Loucy (cell line): ENCODE measurements around the gene CACNA1D.
"Not testable (repeated sequence)": the region's sequence is repeated elsewhere in the genome, so short reads cannot be mapped to it uniquely, and the experiment has no call there.

Source experiments
- H2AFZ ChIP-seq: fragments of 200-600 bp; sonication (generic); 2 replicates; pipeline ENCODE4 v1.6.0; 2016; ENCODE audit warnings: antibody characterized with exemption, mild to moderate bottlenecking, low read length, moderate library complexity
- H3F3A ChIP-seq: fragments of 200-600 bp; 2 replicates; pipeline ENCODE4 v1.6.0; 2016; ENCODE audit warnings: antibody characterized with exemption, low read depth, mild to moderate bottlenecking
- H3K27me3 ChIP-seq: fragments of 200-600 bp; sonication (generic); 2 replicates; pipeline ENCODE4 v1.6.1; 2014; ENCODE audit warnings: low read length, mild to moderate bottlenecking; ENCODE audit not compliant: insufficient read depth, poor library complexity, severe bottlenecking
- H3K36me3 ChIP-seq: fragments of 200-600 bp; sonication (generic); 2 replicates; pipeline ENCODE4 v1.6.1; 2016; ENCODE audit warnings: low read length; ENCODE audit not compliant: insufficient read depth
- H3K4me1 ChIP-seq: fragments of 200-600 bp; sonication (generic); 2 replicates; pipeline ENCODE4 v1.5.1; 2014; ENCODE audit warnings: low read length, mild to moderate bottlenecking; ENCODE audit not compliant: insufficient read depth, poor library complexity, severe bottlenecking
- H3K4me2 ChIP-seq: fragments of 200-600 bp; sonication (generic); 2 replicates; pipeline ENCODE4 v1.6.0; 2014; ENCODE audit warnings: antibody characterized with exemption, low read length, low read depth, mild to moderate bottlenecking; ENCODE audit not compliant: poor library complexity, severe bottlenecking
- H3K4me3 ChIP-seq: fragments of 200-600 bp; sonication (generic); 2 replicates; pipeline ENCODE4 v1.5.1; 2014; ENCODE audit warnings: low read length, mild to moderate bottlenecking, mixed read lengths; ENCODE audit not compliant: poor library complexity, severe bottlenecking
- H3K79me2 ChIP-seq: fragments of 200-600 bp; sonication (generic); 2 replicates; pipeline ENCODE4 v1.6.1; 2014; ENCODE audit warnings: low read length; ENCODE audit not compliant: insufficient read depth
- H3K9ac ChIP-seq: fragments of 200-600 bp; sonication (generic); 2 replicates; pipeline ENCODE4 v1.6.0; 2014; ENCODE audit warnings: mild to moderate bottlenecking, low read depth, low read length, moderate library complexity; ENCODE audit not compliant: poor library complexity, severe bottlenecking
- H3K9me2 ChIP-seq: fragments of 200-600 bp; sonication (generic); replicated peaks from 2 replicates; pipeline ENCODE4 v1.6.1; 2016; ENCODE audit warnings: low read depth, low read length, mixed read lengths
- H3K9me3 ChIP-seq: fragments of 200-600 bp; sonication (generic); 2 replicates; pipeline ENCODE4 v1.6.1; 2014; ENCODE audit warnings: mild to moderate bottlenecking, antibody characterized with exemption, low read length, low read depth; ENCODE audit not compliant: insufficient read depth
- H4K20me1 ChIP-seq: fragments of 200-600 bp; sonication (generic); 2 replicates; pipeline ENCODE4 v1.6.0; 2014; ENCODE audit warnings: antibody characterized with exemption, low read length, mild to moderate bottlenecking; ENCODE audit not compliant: insufficient read depth, poor library complexity, severe bottlenecking
- EZH2phosphoT487 ChIP-seq: fragments of 200-600 bp; IDR thresholded peaks from 2 replicates; pipeline ENCODE4 v1.6.1; 2018; ENCODE audit warnings: antibody characterized with exemption, mild to moderate bottlenecking, moderate library complexity, borderline replicate concordance
- TF ChIP-seq, protein P1 (sequence below): fragments of 200-600 bp; sonication (generic); conservative IDR thresholded peaks from 2 replicates; pipeline ENCODE4 v1.5.1; 2014; ENCODE audit warnings: mild to moderate bottlenecking, antibody characterized with exemption, low read length

Gene CACNA1D

DNA sequence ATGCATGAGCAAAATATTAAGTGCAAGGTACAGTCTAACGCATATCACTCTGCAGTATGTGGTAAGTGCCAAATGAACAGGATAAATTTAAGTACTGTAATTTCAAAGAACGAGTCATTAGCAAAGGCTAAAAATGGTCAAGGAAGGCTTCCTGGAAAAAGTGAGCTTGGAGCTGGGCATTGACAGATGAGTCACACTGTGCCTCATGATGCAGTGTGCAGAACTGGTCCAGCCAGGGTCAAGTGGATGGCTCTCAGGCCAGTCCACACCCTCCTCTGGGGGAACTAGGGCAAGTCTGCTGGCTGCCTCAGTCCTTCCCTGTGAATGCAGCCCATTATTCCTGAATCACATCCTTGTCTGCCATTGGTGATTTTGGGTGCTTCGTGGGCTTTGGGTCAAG, 76.3 kb downstream of the CACNA1D start:
- H4K20me1 ChIP-seq = no peaks in the 10 kb centered on the region
- H3K4me1 ChIP-seq = no peaks in the 10 kb centered on the region
- H3K4me2 ChIP-seq = no peak overlapping the region
- no peak for TF ChIP-seq EZH2phosphoT487
- TF ChIP-seq, protein P1, sequence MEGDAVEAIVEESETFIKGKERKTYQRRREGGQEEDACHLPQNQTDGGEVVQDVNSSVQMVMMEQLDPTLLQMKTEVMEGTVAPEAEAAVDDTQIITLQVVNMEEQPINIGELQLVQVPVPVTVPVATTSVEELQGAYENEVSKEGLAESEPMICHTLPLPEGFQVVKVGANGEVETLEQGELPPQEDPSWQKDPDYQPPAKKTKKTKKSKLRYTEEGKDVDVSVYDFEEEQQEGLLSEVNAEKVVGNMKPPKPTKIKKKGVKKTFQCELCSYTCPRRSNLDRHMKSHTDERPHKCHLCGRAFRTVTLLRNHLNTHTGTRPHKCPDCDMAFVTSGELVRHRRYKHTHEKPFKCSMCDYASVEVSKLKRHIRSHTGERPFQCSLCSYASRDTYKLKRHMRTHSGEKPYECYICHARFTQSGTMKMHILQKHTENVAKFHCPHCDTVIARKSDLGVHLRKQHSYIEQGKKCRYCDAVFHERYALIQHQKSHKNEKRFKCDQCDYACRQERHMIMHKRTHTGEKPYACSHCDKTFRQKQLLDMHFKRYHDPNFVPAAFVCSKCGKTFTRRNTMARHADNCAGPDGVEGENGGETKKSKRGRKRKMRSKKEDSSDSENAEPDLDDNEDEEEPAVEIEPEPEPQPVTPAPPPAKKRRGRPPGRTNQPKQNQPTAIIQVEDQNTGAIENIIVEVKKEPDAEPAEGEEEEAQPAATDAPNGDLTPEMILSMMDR = no peak
- no peak overlapping the region for H3K4me3 ChIP-seq
- H3K9ac ChIP-seq = no peak overlapping the region
- no peaks in the 10 kb centered on the region for H3K9me3 ChIP-seq
- H3K27me3 ChIP-seq = no peaks in the 10 kb centered on the region
- H3F3A ChIP-seq = no peaks in the 10 kb centered on the region
- no peaks in the 10 kb centered on the region for H3K9me2 ChIP-seq
- no peaks in the 10 kb centered on the region for H3K79me2 ChIP-seq
- H2AFZ ChIP-seq = no peak overlapping the region
- no peaks in the 10 kb centered on the region for H3K36me3 ChIP-seq

DNA sequence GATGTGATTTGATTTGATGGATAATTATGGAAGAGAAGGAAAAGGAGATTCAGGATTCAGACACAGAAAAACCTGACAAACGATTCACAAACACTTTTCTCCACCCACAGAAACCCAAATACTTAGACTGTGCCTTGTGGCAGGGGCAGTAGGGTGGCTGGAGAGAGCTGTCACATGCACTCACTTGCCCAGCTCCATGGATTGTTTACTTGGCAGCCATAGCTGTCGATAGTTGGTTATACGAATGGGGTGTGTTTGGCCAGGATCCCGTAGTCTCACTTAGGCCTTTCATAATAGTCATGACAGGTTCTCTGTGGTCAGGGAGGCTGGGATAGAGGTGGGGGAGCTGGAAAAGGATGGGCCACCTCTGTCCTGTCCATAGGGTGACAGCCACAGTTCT, 76.9 kb downstream of the CACNA1D start:
- Histone ChIP-seq H3K4me3 (no peak overlapping the region), H2AFZ (no peak overlapping the region), H3K4me1 (no peaks in the 10 kb centered on the region), H3K36me3 (no peaks in the 10 kb centered on the region), H3K9me3 (no peaks in the 10 kb centered on the region), H3F3A (no peaks in the 10 kb centered on the region), H3K9me2 (no peaks in the 10 kb centered on the region), H3K79me2 (no peaks in the 10 kb centered on the region), H4K20me1 (no peaks in the 10 kb centered on the region), H3K27me3 (no peaks in the 10 kb centered on the region), H3K4me2 (no peak overlapping the region), H3K9ac (no peak overlapping the region)
- TF ChIP-seq, protein P1 = no peak
- no peak for TF ChIP-seq EZH2phosphoT487

DNA sequence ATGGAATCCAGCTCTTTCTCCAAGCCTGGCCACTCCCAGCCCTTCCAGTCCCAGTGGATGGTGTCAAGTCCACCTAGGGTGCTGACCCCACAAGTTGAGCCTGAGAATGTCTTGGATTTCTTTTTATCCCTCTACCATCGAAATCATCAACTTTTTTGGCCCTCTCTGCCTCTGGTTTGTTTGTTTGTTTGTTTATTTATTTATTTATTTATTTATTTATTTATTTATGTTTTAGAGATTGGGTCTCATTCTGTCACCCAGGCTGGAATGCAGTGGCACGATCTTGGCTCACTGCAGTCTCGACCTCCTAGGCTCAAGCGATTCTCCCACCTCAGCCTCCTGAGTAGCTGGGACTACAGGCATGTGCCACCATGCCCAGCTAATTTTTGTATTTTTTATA, 77.8 kb downstream of the CACNA1D start:
- H2AFZ ChIP-seq, H3K27me3 ChIP-seq, H3K4me3 ChIP-seq, H4K20me1 ChIP-seq, H3F3A ChIP-seq, H3K36me3 ChIP-seq, H3K9ac ChIP-seq, H3K9me3 ChIP-seq, H3K79me2 ChIP-seq, H3K9me2 ChIP-seq, H3K4me2 ChIP-seq, H3K4me1 ChIP-seq: not testable (repeated sequence)

DNA sequence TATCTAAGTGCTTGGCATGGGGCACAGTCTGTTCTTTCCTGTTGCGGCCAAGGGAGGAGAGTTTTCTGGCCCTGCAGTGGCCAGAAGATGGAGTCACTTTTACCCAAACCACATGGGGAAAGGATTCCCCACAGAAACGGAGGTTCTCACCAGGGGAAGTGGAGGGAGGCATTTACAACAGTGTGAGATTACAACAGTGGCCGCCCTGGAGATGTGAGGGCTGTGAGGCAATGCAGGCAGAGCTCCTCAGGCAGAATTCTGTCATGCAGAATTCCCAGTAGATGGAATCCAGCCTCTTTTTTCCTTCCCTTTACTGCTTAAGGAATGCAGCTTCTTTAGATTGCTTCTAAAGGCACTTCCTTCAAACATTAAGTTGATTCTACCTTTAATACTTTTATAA, 83.1 kb downstream of the CACNA1D start:
- no peaks in the 10 kb centered on the region for H4K20me1 ChIP-seq
- no peak overlapping the region for H3K4me2 ChIP-seq
- H3K9me3 ChIP-seq = no peaks in the 10 kb centered on the region
- no peaks in the 10 kb centered on the region for H3K27me3 ChIP-seq
- no peaks in the 10 kb centered on the region for H3K79me2 ChIP-seq
- H3K9me2 ChIP-seq = no peaks in the 10 kb centered on the region
- no peaks in the 10 kb centered on the region for H3K36me3 ChIP-seq
- TF ChIP-seq, protein P1 = no peak
- no peak for TF ChIP-seq EZH2phosphoT487
- H3F3A ChIP-seq = no peaks in the 10 kb centered on the region
- no peak overlapping the region for H2AFZ ChIP-seq
- H3K4me1 ChIP-seq = peaks cover 22% of the 10 kb centered on the region
- H3K9ac ChIP-seq = no peak overlapping the region
- H3K4me3 ChIP-seq = no peak overlapping the region
